Astrocyte (in vitro differentiated cells and primary cell): ENCODE measurements around the gene HERC6. TPM values are rescaled to one million over a fixed set of nuclear protein-coding genes. Genes with fewer than 3 reads are reported as not detected.
A peak's percentile ranks its signal among the peaks of the same experiment; 100 is the strongest.

Experiments
- DNase-seq: peaks from one replicate; pipeline ENCODE4 v3.0.0-alpha.2; 2010; ENCODE audit warnings: low read depth
- FAIRE-seq: peaks from 2 replicates; lab custom pipeline; 2011; peaks lifted over from hg19 to GRCh38; lab: Jason Lieb, UNC
- H2AFZ ChIP-seq: 2 replicates; pipeline ENCODE4 v1.6.0; 2012; ENCODE audit warnings: low read depth, low read length, inconsistent platforms
- H3K27ac ChIP-seq: 2 replicates; pipeline ENCODE4 v1.5.1; 2011; ENCODE audit warnings: low read depth, low read length, inconsistent platforms
- H3K27me3 ChIP-seq: 2 replicates; pipeline ENCODE4 v1.6.0; 2011; ENCODE audit warnings: low read length, inconsistent platforms; ENCODE audit not compliant: insufficient read depth
- H3K36me3 ChIP-seq: 2 replicates; pipeline ENCODE4 v1.5.1; 2011; ENCODE audit warnings: low read length, inconsistent platforms; ENCODE audit not compliant: insufficient read depth
- H3K4me1 ChIP-seq: 2 replicates; pipeline ENCODE4 v1.5.1; 2011; ENCODE audit warnings: low read length, inconsistent platforms; ENCODE audit not compliant: insufficient read depth
- H3K4me2 ChIP-seq: 2 replicates; pipeline ENCODE4 v1.6.0; 2012; ENCODE audit warnings: low read length, inconsistent platforms
- H3K4me3 ChIP-seq: 2 replicates; pipeline ENCODE4 v1.5.1; 2011; ENCODE audit warnings: low read depth, mild to moderate bottlenecking, low read length, inconsistent platforms; ENCODE audit not compliant: insufficient read depth
- H3K79me2 ChIP-seq: 2 replicates; pipeline ENCODE4 v1.6.0; 2012; ENCODE audit warnings: mild to moderate bottlenecking, low read length, inconsistent platforms; ENCODE audit not compliant: insufficient read depth
- H3K9ac ChIP-seq: 2 replicates; pipeline ENCODE4 v1.6.0; 2012; ENCODE audit warnings: mild to moderate bottlenecking, low read length, inconsistent platforms
- H3K9me3 ChIP-seq: 2 replicates; pipeline ENCODE4 v1.5.1; 2012; ENCODE audit warnings: low read depth, mild to moderate bottlenecking, low read length, inconsistent platforms; ENCODE audit not compliant: insufficient read depth
- H4K20me1 ChIP-seq: 2 replicates; pipeline ENCODE4 v1.6.0; 2012; ENCODE audit warnings: low read length, inconsistent platforms; ENCODE audit not compliant: insufficient read depth
- H3K27ac Mint-ChIP-seq: one replicate; pipeline ENCODE4 v1.8.0; 2021; ENCODE audit warnings: mild to moderate bottlenecking, mixed read lengths; ENCODE audit not compliant: unreplicated experiment
- H3K27me3 Mint-ChIP-seq: one replicate; pipeline ENCODE4 v1.8.0; 2021; ENCODE audit warnings: low read depth, mixed read lengths; ENCODE audit not compliant: unreplicated experiment
- H3K36me3 Mint-ChIP-seq: one replicate; pipeline ENCODE4 v1.8.0; 2021; ENCODE audit warnings: low read depth, mixed read lengths; ENCODE audit not compliant: unreplicated experiment
- H3K4me1 Mint-ChIP-seq: one replicate; pipeline ENCODE4 v1.8.0; 2021; ENCODE audit warnings: low read depth, mixed read lengths; ENCODE audit not compliant: unreplicated experiment
- H3K4me3 Mint-ChIP-seq: one replicate; pipeline ENCODE4 v1.8.0; 2021; ENCODE audit warnings: mild to moderate bottlenecking, moderate library complexity, mixed read lengths; ENCODE audit not compliant: unreplicated experiment
- H3K9me3 Mint-ChIP-seq: one replicate; pipeline ENCODE4 v1.8.0; 2021; ENCODE audit warnings: mild to moderate bottlenecking, mixed read lengths; ENCODE audit not compliant: unreplicated experiment
- EZH2 ChIP-seq: IDR thresholded peaks from 2 replicates; pipeline ENCODE4 v1.6.1; 2012; ENCODE audit warnings: mild to moderate bottlenecking, low read length, inconsistent platforms; ENCODE audit not compliant: insufficient read depth
- total RNA-seq: library from RNA; stranded (reverse); gene quantifications from 2 replicates; pipeline ENCODE4 v1.2.1, GENCODE V29; 2021
- TF ChIP-seq, protein P1 (sequence below): IDR thresholded peaks from 2 replicates; pipeline ENCODE4 v1.5.1; 2011; ENCODE audit warnings: low read depth, mild to moderate bottlenecking, inconsistent platforms, low read length, moderate library complexity; ENCODE audit not compliant: insufficient read depth

Gene HERC6
- total RNA-seq, 1 donor from 2014 or later = 37.3 TPM

- Mint-ChIP-seq H3K27me3 (no peaks in the 10 kb centered on the region), H3K4me3 (no peak overlapping the region), H3K4me1 (peaks cover 9% of the 10 kb centered on the region), H3K36me3 (peaks cover 3% of the 10 kb centered on the region), H3K9me3 (peaks cover 2% of the 10 kb centered on the region), H3K27ac (no peak overlapping the region)
- Histone ChIP-seq H3K36me3 (no peaks in the 10 kb centered on the region), H3K79me2 (no peaks in the 10 kb centered on the region), H3K27me3 (no peaks in the 10 kb centered on the region), H3K9me3 (no peaks in the 10 kb centered on the region), H3K4me2 (no peak overlapping the region), H3K27ac (no peak overlapping the region), H2AFZ (no peak overlapping the region), H3K4me1 (no peaks in the 10 kb centered on the region), H3K9ac (no peak overlapping the region), H4K20me1 (no peaks in the 10 kb centered on the region), H3K4me3 (no peak overlapping the region)
- no peak for FAIRE-seq
- TF ChIP-seq, protein P1, sequence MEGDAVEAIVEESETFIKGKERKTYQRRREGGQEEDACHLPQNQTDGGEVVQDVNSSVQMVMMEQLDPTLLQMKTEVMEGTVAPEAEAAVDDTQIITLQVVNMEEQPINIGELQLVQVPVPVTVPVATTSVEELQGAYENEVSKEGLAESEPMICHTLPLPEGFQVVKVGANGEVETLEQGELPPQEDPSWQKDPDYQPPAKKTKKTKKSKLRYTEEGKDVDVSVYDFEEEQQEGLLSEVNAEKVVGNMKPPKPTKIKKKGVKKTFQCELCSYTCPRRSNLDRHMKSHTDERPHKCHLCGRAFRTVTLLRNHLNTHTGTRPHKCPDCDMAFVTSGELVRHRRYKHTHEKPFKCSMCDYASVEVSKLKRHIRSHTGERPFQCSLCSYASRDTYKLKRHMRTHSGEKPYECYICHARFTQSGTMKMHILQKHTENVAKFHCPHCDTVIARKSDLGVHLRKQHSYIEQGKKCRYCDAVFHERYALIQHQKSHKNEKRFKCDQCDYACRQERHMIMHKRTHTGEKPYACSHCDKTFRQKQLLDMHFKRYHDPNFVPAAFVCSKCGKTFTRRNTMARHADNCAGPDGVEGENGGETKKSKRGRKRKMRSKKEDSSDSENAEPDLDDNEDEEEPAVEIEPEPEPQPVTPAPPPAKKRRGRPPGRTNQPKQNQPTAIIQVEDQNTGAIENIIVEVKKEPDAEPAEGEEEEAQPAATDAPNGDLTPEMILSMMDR = no peak
- TF ChIP-seq EZH2 = no peak
- no peak for DNase-seq
These were observed 72.6 kb downstream of the HERC6 start for GRCh38 chr4:88451205-88451604.

- Histone ChIP-seq H4K20me1 (no peaks in the 10 kb centered on the region), H3K4me3 (no peak overlapping the region), H3K27me3 (peaks cover 3% of the 10 kb centered on the region), H3K4me2 (no peak overlapping the region), H3K27ac (no peak overlapping the region), H2AFZ (no peak overlapping the region), H3K4me1 (no peaks in the 10 kb centered on the region), H3K9ac (no peak overlapping the region), H3K9me3 (no peaks in the 10 kb centered on the region), H3K79me2 (no peaks in the 10 kb centered on the region), H3K36me3 (no peaks in the 10 kb centered on the region)
- no peak for DNase-seq
- Mint-ChIP-seq H3K36me3 (peaks cover 6% of the 10 kb centered on the region), H3K9me3 (peaks cover 4% of the 10 kb centered on the region), H3K27ac (no peak overlapping the region), H3K27me3 (peaks cover 3% of the 10 kb centered on the region), H3K4me1 (peaks cover 9% of the 10 kb centered on the region), H3K4me3 (no peak overlapping the region)
- TF ChIP-seq, protein P1 = no peak
- TF ChIP-seq EZH2 = no peak
- FAIRE-seq = no peak
These were observed 74.3 kb downstream of the HERC6 start for GRCh38 chr4:88452912-88453311.

- Mint-ChIP-seq H3K36me3 (peaks cover 8% of the 10 kb centered on the region), H3K4me1 (peaks cover 9% of the 10 kb centered on the region), H3K4me3 (peak within 1 kb of the TSS; percentile 97), H3K27ac (peak within 1 kb of the TSS; percentile 99), H3K27me3 (peaks cover 3% of the 10 kb centered on the region), H3K9me3 (peaks cover 4% of the 10 kb centered on the region)
- H3K4me2 ChIP-seq = peak within 1 kb of the TSS; percentile 87
- H3K9me3 ChIP-seq = no peaks in the 10 kb centered on the region
- H2AFZ ChIP-seq = peak within 1 kb of the TSS; percentile 91
- H3K79me2 ChIP-seq = no peaks in the 10 kb centered on the region
- no peaks in the 10 kb centered on the region for H3K36me3 ChIP-seq
- DNase-seq (peak; percentile 81), FAIRE-seq (no peak)
- H3K27ac ChIP-seq = no peak within 1 kb of the TSS
- TF ChIP-seq, protein P1 = peak; percentile 48
- TF ChIP-seq EZH2 = no peak
- no peaks in the 10 kb centered on the region for H3K4me1 ChIP-seq
- H3K4me3 ChIP-seq = peak within 1 kb of the TSS; percentile 59
- H3K9ac ChIP-seq = peak within 1 kb of the TSS; percentile 34
- no peaks in the 10 kb centered on the region for H4K20me1 ChIP-seq
- peaks cover 9% of the 10 kb centered on the region for H3K27me3 ChIP-seq
These were observed 78.1 kb downstream of the HERC6 start, which contains the start of gene HERC5 for GRCh38 chr4:88456670-88457306. TSS of gene HERC5 (plus strand) at chr4:88457119. CDS start at chr4:88457270, 151 bp downstream.
